ENCODE measurements around the gene RBM19. TPM values are rescaled to one million over a fixed set of nuclear protein-coding genes. Genes with fewer than 3 reads are reported as not detected.

The RBM19 gene
- total RNA-seq, 4 donors from 2014 or later = 20.7 to 41.1 (median 23.4) TPM

- TF ChIP-seq POLR2A (IDR thresholded peaks at IDR 0.05) = no peak
- no peak for TF ChIP-seq CTCF (IDR thresholded peaks at IDR 0.05)
- 43 to 47% methylated on average over 10 of the region's 10 CpGs for WGBS, 2 donors
- H3K4me3 ChIP-seq (ENCODE audit: low read depth, poor library complexity, severe bottlenecking) = no peak overlapping the region
- no peak for DNase-seq (ENCODE audit: low spot score in 2 of 2)
- intact Hi-C loops (cut with DNase I; ENCODE audit: low total_unique reads) = loop anchor here (10.0 kb wide), 1 partner anchor 521 kb away; no protein-coding TSS in a partner anchor
These were observed 7.2 kb upstream of the RBM19 start for GRCh38 chr12:113973109-113973904.

- H3K4me3 ChIP-seq (ENCODE audit: low read depth, poor library complexity, severe bottlenecking) = no peak overlapping the region
- WGBS, 2 donors = 92 to 94% methylated on average over 4 of the region's 4 CpGs
- no peak for DNase-seq (ENCODE audit: low spot score in 2 of 2)
- intact Hi-C loops (cut with DNase I; ENCODE audit: low total_unique reads) = loop anchor here (10.0 kb wide), 1 partner anchor 523 kb away; no protein-coding TSS in a partner anchor
- TF ChIP-seq CTCF (IDR thresholded peaks at IDR 0.05) (no peak), POLR2A (IDR thresholded peaks at IDR 0.05) (no peak)
These were observed 5.3 kb upstream of the RBM19 start for GRCh38 chr12:113971392-113971791.

GRCh38 chr12:113970211-113970610 lies 4.1 kb upstream of the RBM19 start:
- intact Hi-C loops (cut with DNase I; ENCODE audit: low total_unique reads) = loop anchor here (10.0 kb wide), 1 partner anchor 525 kb away; no protein-coding TSS in a partner anchor
- TF ChIP-seq CTCF (IDR thresholded peaks at IDR 0.05) (no peak), POLR2A (IDR thresholded peaks at IDR 0.05) (no peak)
- 68 to 75% methylated on average over 5 of the region's 5 CpGs for WGBS, 2 donors

GRCh38 chr12:113967368-113967767 lies 1.2 kb upstream of the RBM19 start:
- 93 to 97% methylated on average over 4 of the region's 4 CpGs for WGBS, 2 donors
- intact Hi-C loops (cut with DNase I; ENCODE audit: low total_unique reads) = no loop called here
- no peak for DNase-seq (ENCODE audit: low spot score in 2 of 2)
- no peak overlapping the region for H3K4me3 ChIP-seq (ENCODE audit: low read depth, poor library complexity, severe bottlenecking)
- no peak for TF ChIP-seq CTCF (IDR thresholded peaks at IDR 0.05)
- TF ChIP-seq POLR2A (IDR thresholded peaks at IDR 0.05) = no peak

More at GRCh38 chr12:113970211-113970610, 4.1 kb upstream of the RBM19 start:
- DNase-seq (ENCODE audit: low spot score in 2 of 2) = no peak
- H3K4me3 ChIP-seq (ENCODE audit: low read depth, poor library complexity, severe bottlenecking) = no peak overlapping the region

- WGBS, 2 donors = 96 to 100% methylated on average over 1 of the region's 1 CpG
- DNase-seq (ENCODE audit: low spot score in 2 of 2) = no peak
- no peak overlapping the region for H3K4me3 ChIP-seq (ENCODE audit: low read depth, poor library complexity, severe bottlenecking)
- TF ChIP-seq CTCF (IDR thresholded peaks at IDR 0.05) = no peak
- no peak for TF ChIP-seq POLR2A (IDR thresholded peaks at IDR 0.05)
- intact Hi-C loops (cut with DNase I; ENCODE audit: low total_unique reads) = no loop called here
These were observed 3.4 kb downstream of the RBM19 start for GRCh38 chr12:113962733-113963132.

All from lower leg skin (tissue), 4 donors.